ENCODE data around the gene IGFN1.
"Not testable (repeated sequence)": the region's sequence is repeated elsewhere in the genome, so short reads cannot be mapped to it uniquely, and the experiment has no call there.

IGFN1 gene

DNA sequence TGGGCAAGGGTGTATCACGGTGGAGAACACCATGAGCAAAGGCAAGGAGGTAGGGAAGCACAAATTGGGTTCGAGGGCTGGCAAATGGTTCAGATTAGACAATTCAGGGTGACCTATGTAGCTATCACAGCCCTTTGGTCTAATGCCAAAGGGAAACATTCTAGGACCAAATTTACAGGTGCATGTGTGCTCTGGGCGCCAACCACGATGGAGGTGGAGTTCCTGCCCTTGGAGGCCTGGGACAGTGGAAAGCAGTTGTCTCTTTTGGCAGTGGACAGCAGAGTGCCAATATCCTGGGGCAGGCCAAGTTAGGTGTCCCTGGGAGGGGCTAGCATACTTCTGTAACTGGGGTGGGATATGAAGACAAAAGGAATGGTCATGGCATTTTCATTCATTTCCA is 40.1 kb downstream of the IGFN1 start:
- DNase-seq (ENCODE audit: insufficient read length) (no peak), FAIRE-seq (no peak)
- TF ChIP-seq POLR2AphosphoS5 (IDR thresholded peaks at IDR 0.05; ENCODE audit: low read depth, low read length) (no peak), TAF1 (IDR thresholded peaks at IDR 0.05; ENCODE audit: borderline replicate concordance, low read depth, low read length) (no peak), POLR2A (IDR thresholded peaks at IDR 0.05; ENCODE audit: low read depth, low read length) (no peak)

DNA sequence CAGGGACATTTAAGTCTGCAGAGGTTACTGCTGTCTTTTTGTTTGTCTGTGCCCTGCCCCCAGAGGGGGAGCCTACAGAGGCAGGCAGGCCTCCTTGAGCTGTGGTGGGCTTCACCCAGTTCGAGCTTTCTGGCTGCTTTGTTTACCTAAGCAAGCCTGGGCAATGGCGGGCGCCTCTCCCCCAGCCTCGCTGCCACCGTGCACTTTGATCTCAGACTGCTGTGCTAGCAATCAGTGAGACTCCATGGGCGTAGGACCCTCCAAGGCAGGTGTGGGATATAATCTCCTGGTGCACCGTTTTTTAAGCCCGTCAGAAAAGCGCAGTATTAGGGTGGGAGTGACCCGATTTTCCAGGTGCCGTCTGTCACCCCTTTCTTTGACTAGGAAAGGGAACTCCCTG is 49.0 kb downstream of the IGFN1 start:
- not testable (repeated sequence) for DNase-seq (ENCODE audit: insufficient read length); FAIRE-seq

DNA sequence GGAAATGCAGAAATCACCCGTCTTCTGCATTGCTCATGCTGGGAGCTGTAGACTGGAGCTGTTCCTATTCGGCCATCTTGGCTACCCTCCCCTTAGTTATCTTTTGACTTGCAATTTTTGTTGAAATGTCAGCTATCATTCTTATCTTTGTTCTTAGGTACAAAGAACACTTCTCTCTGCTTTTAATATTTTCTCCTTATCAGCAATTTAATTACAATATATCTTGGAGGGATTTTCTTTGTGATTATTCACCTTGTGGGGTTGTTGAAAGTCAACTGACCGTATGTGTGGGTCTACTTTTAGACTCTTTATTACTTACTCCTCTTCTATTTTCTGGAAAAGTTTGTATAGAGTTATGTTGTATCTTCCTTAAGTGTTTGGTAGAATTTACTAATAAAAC is 49.5 kb downstream of the IGFN1 start:
- TF ChIP-seq TAF1 (IDR thresholded peaks at IDR 0.05; ENCODE audit: borderline replicate concordance, low read depth, low read length) (no peak), POLR2AphosphoS5 (IDR thresholded peaks at IDR 0.05; ENCODE audit: low read depth, low read length) (no peak), POLR2A (IDR thresholded peaks at IDR 0.05; ENCODE audit: low read depth, low read length) (no peak)
- DNase-seq (ENCODE audit: insufficient read length) (no peak), FAIRE-seq (no peak)

DNA sequence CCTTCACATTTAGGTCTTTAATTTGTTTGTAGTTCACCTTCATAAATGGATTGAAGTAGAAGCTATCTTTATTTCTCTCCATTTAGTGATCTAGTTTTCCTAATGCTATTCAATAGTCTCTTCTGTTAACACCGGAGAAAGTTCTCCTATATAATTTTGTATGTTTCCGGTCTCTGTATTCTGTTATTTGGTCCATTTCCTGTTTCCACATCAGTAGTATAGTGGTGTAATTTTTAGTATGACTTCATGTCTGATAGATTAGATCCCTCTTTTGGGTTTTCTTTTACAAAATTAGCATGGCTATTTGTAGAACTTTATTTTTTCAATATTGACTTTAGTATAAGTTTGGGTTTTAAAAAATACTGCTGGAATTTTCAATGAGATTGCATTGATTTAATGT is 51.1 kb downstream of the IGFN1 start:
- DNase-seq (ENCODE audit: insufficient read length) (no peak), FAIRE-seq (no peak)
- TF ChIP-seq POLR2AphosphoS5 (IDR thresholded peaks at IDR 0.05; ENCODE audit: low read depth, low read length) (no peak), TAF1 (IDR thresholded peaks at IDR 0.05; ENCODE audit: borderline replicate concordance, low read depth, low read length) (no peak), POLR2A (IDR thresholded peaks at IDR 0.05; ENCODE audit: low read depth, low read length) (no peak)

DNA sequence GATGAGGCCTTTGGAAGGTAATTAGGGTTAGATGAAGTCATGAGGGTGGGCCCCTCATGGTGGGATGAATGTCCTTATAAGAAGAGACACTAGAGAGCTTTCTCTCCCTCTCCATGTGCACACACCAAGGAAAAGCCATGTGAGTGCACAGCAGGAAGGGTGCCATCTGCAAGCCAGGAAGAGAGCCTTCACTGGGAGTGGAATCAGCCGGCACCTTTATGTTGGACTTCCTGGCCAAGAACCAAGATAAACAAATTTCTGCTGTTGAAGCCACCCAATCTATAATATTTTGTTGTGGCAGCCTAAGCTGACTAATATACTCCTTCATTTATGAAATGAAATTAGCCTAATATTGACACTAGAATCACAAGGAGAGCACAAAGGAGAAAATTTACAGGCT is 54.5 kb downstream of the IGFN1 start:
- FAIRE-seq, result no peak
- TF ChIP-seq TAF1 (IDR thresholded peaks at IDR 0.05; ENCODE audit: borderline replicate concordance, low read depth, low read length) (no peak), POLR2A (IDR thresholded peaks at IDR 0.05; ENCODE audit: low read depth, low read length) (no peak), POLR2AphosphoS5 (IDR thresholded peaks at IDR 0.05; ENCODE audit: low read depth, low read length) (no peak)
- no peak for DNase-seq (ENCODE audit: insufficient read length)

DNA sequence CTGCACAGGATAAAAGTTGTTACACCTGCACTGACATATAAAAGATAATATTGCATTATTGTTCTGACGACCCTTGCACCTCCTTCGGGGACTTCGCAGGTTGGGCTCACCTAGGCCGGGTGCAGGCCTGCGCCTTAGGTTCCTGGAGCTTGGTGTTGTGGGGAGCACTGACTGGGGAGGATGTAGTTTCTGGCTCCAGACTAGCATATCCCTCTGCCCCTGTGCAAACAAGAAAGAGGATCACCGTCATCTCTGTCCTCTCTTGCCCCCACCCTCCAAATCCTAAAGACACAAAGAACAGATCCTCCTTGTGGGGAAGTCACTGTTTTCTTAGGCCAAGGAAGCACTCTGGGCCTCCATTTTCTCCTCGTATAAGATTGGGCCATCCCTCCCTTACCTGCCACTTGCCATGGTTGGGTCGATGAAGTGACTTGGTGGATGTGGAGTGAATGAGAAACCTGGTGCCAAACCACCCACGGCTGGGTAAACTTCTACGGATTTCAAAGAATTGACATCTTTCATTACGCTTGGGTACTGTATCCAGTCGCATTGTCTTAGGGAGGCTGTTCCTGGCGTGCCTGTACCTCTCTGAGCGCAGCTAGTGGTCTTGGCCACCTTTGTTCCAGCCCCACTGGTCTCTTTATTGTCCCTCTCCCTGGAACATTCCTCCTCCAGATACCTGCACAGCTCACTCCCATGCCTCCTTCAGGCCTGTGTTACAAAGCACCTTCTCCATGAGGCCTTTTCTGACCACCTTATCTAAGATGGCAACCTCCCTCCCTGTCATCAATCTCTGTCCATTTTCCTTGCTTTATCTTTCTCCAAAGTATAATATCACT is 58.3 kb downstream of the IGFN1 start:
- FAIRE-seq (no peak), DNase-seq (ENCODE audit: insufficient read length) (no peak)
- TF ChIP-seq TAF1 (IDR thresholded peaks at IDR 0.05; ENCODE audit: borderline replicate concordance, low read depth, low read length), result no peak
- TF ChIP-seq POLR2AphosphoS5 (IDR thresholded peaks at IDR 0.05; ENCODE audit: low read depth, low read length), result no peak
- no peak for TF ChIP-seq POLR2A (IDR thresholded peaks at IDR 0.05; ENCODE audit: low read depth, low read length)

DNA sequence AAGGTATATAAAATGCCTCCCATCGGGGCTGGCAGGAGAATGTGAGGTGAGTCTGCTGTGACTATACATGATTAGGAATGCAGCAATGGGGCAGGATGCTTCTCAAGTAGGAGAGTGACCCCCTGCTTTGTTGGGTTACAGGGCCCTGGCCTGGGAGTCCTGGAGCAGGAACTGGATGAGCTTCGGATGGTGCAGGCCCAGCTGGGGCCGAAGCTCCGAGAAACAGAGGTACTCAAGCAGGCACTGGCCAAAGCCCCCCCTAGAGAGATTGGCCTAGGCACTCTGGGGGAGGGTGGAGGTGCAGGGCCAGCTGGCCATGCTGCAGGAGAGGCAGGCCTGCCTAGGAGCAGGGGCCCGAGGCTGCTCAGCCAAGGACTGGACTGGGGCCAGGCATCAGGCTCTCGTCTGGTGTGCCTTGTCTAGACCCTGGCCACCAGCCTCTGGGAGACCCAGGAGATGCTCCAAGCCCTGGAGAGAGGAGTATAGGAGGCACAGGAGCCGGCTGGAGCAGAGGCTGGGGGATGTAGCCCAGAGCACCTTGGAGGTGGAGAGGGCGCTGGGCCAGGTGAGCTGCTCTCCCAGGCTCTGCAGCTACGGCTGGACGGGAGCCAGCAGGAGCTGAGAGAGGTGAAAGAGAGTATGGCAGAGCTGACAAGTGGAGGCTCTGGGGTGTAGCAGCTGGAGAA is 59.8 kb downstream of the IGFN1 start:
- TF ChIP-seq TAF1 (IDR thresholded peaks at IDR 0.05; ENCODE audit: borderline replicate concordance, low read depth, low read length) (no peak), POLR2AphosphoS5 (IDR thresholded peaks at IDR 0.05; ENCODE audit: low read depth, low read length) (no peak), POLR2A (IDR thresholded peaks at IDR 0.05; ENCODE audit: low read depth, low read length) (no peak)
- DNase-seq (ENCODE audit: insufficient read length) (no peak), FAIRE-seq (no peak)

DNA sequence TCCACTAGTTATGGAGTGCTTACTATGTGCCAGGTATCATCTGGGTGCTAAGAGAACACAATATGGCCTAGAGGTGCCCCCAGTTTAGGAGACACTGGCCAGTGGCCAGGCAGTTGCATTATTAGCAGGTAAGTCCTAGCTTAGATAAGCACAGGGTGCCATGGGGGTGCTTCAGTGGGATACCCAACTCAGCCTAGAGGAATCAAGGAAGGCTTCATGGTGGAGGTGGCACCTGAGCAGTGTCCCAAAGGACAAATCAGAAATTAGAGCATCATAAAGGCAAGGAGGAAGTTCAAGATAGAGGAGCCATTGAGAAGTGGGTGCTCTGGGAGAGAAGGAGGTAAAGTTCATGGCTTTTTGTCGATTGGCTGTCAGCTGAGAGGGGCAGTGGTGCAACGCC is 60.8 kb downstream of the IGFN1 start:
- FAIRE-seq (no peak), DNase-seq (ENCODE audit: insufficient read length) (no peak)
- TF ChIP-seq POLR2AphosphoS5 (IDR thresholded peaks at IDR 0.05; ENCODE audit: low read depth, low read length) (no peak), POLR2A (IDR thresholded peaks at IDR 0.05; ENCODE audit: low read depth, low read length) (no peak), TAF1 (IDR thresholded peaks at IDR 0.05; ENCODE audit: borderline replicate concordance, low read depth, low read length) (no peak)

DNA sequence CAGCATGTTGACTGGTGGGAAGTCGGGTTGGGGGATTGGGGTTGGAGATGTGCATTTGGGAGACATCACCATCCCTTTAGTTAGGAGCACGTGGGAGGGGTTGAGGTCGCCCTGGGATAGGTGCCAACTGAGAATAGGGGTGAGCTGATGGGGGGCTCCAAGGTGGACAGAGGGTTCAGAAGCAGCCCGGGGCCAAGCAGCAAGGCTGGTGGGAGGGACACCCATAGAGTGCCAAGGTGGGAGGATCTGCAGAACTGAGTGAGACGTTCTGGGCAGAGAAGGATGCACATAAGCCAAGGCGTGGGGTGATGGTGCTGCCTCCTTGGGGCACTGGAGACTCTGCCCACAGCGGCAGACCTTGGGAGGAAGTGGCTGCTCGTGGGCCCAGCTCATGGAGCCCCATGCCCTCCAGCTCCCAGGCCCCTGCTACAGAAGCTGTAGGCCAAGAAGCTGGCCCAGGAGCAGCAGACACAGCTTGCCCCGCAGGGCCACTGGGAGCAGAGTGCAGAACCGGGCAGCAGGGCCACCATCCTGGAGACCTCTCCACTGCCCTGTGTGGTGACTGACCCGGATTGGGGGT is 61.3 kb downstream of the IGFN1 start:
- FAIRE-seq (no peak), DNase-seq (ENCODE audit: insufficient read length) (no peak)
- no peak for TF ChIP-seq POLR2AphosphoS5 (IDR thresholded peaks at IDR 0.05; ENCODE audit: low read depth, low read length)
- no peak for TF ChIP-seq TAF1 (IDR thresholded peaks at IDR 0.05; ENCODE audit: borderline replicate concordance, low read depth, low read length)
- TF ChIP-seq POLR2A (IDR thresholded peaks at IDR 0.05; ENCODE audit: low read depth, low read length), result no peak

DNA sequence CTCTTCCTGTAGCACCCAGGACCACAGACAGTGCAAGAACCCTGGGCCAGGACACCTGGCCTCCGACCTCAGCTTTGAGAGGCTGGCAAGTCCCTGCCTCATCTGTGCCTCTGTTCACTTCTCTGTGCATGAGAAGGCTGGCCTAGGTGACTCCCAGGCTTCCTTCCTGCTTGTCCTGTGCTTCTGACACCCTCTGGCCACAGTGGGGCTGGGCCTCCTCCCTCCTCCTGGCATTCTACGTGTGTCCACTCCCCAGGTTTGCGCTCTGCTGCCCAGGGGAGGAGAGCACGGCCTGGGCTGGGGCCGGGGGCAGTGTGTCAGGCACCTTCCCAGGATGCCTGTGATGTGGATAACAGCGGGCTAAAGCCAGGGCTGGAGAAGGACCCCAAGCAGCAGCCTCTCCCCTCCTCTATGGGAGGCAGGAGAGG is 62.3 kb downstream of the IGFN1 start:
- DNase-seq (ENCODE audit: insufficient read length) (no peak), FAIRE-seq (no peak)
- TF ChIP-seq POLR2A (IDR thresholded peaks at IDR 0.05; ENCODE audit: low read depth, low read length), result no peak

DNA sequence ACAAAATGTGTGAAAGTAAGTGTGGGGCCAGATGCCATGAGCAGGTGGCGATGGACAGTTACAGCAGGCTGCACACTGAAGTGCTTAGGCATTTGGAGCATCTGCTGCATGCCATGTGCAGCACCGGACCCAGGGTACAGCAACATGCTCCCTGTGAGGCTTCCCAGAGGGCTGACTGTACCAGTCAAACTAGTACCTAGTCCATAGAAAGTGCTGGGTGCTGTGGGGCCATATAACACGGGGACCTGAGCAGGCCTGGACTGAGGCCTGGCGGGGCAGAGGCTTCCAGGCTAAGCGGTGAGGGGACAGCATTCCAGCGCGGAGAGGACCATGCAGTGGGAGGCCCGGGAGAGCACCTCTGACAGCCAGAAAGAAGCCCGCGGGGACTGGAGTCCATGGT is 62.8 kb downstream of the IGFN1 start:
- DNase-seq (ENCODE audit: insufficient read length) (no peak), FAIRE-seq (no peak)
- TF ChIP-seq TAF1 (IDR thresholded peaks at IDR 0.05; ENCODE audit: borderline replicate concordance, low read depth, low read length) (no peak), POLR2AphosphoS5 (IDR thresholded peaks at IDR 0.05; ENCODE audit: low read depth, low read length) (no peak), POLR2A (IDR thresholded peaks at IDR 0.05; ENCODE audit: low read depth, low read length) (no peak)
